ENCODE measurements around the gene KIF23.

- no peak for TF ChIP-seq CTCF (conservative IDR thresholded peaks at IDR 0.05; ENCODE audit: low read depth, low read length)
- TF ChIP-seq POLR2A (IDR thresholded peaks at IDR 0.05; ENCODE audit: low read depth, low read length) = no peak
- no peak for TF ChIP-seq RFX5 (IDR thresholded peaks at IDR 0.05; ENCODE audit: low read depth, low read length)
- no peak for TF ChIP-seq BHLHE40 (IDR thresholded peaks at IDR 0.05; ENCODE audit: low read depth, low read length)
- no peak for TF ChIP-seq FOS (IDR thresholded peaks at IDR 0.05; ENCODE audit: low read depth, low read length)
- TF ChIP-seq MXI1 (IDR thresholded peaks at IDR 0.05; ENCODE audit: borderline replicate concordance, low read depth, low read length) = no peak
- TF ChIP-seq ELK1 (IDR thresholded peaks at IDR 0.05; ENCODE audit: borderline replicate concordance, low read depth, low read length) = no peak
- TF ChIP-seq RCOR1 (IDR thresholded peaks at IDR 0.05; ENCODE audit: insufficient replicate concordance, low read length) = no peak
- TF ChIP-seq USF2 (IDR thresholded peaks at IDR 0.05; ENCODE audit: low read depth, low read length) = no peak
- TF ChIP-seq NFE2L2 (IDR thresholded peaks at IDR 0.05; ENCODE audit: low read depth, low read length) = no peak
- no peak for TF ChIP-seq RAD21 (IDR thresholded peaks at IDR 0.05; ENCODE audit: low read length)
- TF ChIP-seq MAFK (IDR thresholded peaks at IDR 0.05; ENCODE audit: low read depth, low read length) = no peak
- no peak for TF ChIP-seq MAZ (IDR thresholded peaks at IDR 0.05; ENCODE audit: borderline replicate concordance, low read depth, low read length)
Observed at GRCh38 chr15:69389426-69389825, 24.7 kb upstream of the KIF23 start.

All from IMR-90 (cell line).